Progenitor cell of endocrine pancreas (in vitro differentiated cells): ENCODE measurements around the gene HMMR. TPM values are rescaled to one million over a fixed set of nuclear protein-coding genes. Genes with fewer than 3 reads are reported as not detected.

Experiments
- DNase-seq: peaks from one replicate; pipeline ENCODE4 v3.0.0; 2021; ENCODE audit warnings: low spot score; ENCODE audit not compliant: unreplicated experiment
- H3K27ac Mint-ChIP-seq: 2 replicates; pipeline ENCODE4 v1.8.0; 2021; ENCODE audit warnings: mild to moderate bottlenecking, moderate library complexity, mixed read lengths
- H3K27me3 Mint-ChIP-seq: 2 replicates; pipeline ENCODE4 v1.8.0; 2021; ENCODE audit warnings: mixed read lengths
- H3K36me3 Mint-ChIP-seq: 2 replicates; pipeline ENCODE4 v1.8.0; 2022; ENCODE audit warnings: mixed read lengths; ENCODE audit not compliant: insufficient read depth
- H3K4me1 Mint-ChIP-seq: 2 replicates; pipeline ENCODE4 v1.8.0; 2021; ENCODE audit warnings: low read depth, mixed read lengths
- H3K4me3 Mint-ChIP-seq: 2 replicates; pipeline ENCODE4 v1.8.0; 2021; ENCODE audit warnings: low read depth, mild to moderate bottlenecking, moderate library complexity, mixed read lengths
- H3K9me3 Mint-ChIP-seq: 2 replicates; pipeline ENCODE4 v1.8.0; 2021; ENCODE audit warnings: low read depth, mixed read lengths
- total RNA-seq: library from RNA; stranded (reverse); gene quantifications from 2 replicates; pipeline ENCODE4 v1.2.1, GENCODE V29; 2021
- TF ChIP-seq, protein P1 (sequence below): fragments of 200-600 bp; sonication (generic); IDR thresholded peaks from one replicate; pipeline ENCODE4 v1.5.0; 2021; ENCODE audit warnings: antibody characterized with exemption, mild to moderate bottlenecking; ENCODE audit not compliant: unreplicated experiment

Gene HMMR
- total RNA-seq, 1 donor from 2014 or later: 15.0 TPM

DNA sequence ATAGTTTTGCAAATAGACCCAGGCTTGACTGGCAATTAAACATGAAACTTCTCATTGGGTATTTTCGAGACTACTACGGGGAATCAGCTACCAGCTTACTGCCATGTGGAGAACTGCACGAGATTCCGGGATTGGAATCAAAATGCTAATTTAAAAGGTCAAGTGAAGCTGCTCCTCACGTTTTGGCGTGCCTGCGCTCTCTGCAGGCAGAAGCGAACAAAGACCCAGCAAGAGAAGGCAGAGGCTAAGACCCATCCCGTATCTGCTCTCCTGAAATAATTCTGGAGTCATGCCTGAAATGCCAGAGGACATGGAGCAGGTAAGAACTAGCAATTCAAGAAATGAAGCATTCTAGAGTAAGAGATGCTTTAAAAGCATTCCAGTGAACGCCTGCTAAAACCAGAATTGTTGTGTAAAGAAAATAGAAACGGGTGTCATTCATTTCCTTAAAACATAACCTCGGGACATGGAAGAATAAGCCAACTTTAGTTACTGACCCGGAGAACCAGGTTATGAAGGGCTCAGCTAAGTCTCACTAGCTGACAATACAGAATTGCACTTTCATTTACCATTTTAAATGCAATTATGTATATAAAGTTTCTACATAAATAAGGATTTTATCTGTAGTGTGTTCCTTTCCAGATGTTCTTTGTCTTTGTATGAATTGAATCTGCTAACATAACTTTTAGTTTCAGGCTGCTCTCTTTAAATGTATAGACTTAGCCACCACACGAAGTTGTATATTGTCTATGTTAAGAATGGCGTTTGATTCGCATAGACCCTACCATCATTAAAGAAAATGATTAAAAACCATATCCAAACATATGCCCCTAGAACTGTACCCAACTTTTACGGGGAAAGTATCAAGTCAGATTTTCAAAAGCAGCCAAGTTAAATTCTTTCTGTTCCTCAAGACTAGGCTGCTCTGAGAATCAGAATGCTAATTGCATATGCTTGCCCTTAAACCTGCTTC lies 43.0 kb downstream of the HMMR start:
- Mint-ChIP-seq H3K36me3 (no peaks in the 10 kb centered on the region), H3K4me3 (peak overlapping the region; percentile 95), H3K27ac (peak overlapping the region; percentile 99), H3K4me1 (peaks cover 34% of the 10 kb centered on the region), H3K27me3 (no peaks in the 10 kb centered on the region), H3K9me3 (no peaks in the 10 kb centered on the region)
- TF ChIP-seq, protein P1, sequence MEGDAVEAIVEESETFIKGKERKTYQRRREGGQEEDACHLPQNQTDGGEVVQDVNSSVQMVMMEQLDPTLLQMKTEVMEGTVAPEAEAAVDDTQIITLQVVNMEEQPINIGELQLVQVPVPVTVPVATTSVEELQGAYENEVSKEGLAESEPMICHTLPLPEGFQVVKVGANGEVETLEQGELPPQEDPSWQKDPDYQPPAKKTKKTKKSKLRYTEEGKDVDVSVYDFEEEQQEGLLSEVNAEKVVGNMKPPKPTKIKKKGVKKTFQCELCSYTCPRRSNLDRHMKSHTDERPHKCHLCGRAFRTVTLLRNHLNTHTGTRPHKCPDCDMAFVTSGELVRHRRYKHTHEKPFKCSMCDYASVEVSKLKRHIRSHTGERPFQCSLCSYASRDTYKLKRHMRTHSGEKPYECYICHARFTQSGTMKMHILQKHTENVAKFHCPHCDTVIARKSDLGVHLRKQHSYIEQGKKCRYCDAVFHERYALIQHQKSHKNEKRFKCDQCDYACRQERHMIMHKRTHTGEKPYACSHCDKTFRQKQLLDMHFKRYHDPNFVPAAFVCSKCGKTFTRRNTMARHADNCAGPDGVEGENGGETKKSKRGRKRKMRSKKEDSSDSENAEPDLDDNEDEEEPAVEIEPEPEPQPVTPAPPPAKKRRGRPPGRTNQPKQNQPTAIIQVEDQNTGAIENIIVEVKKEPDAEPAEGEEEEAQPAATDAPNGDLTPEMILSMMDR: peak; percentile 27
- no peak for DNase-seq

DNA sequence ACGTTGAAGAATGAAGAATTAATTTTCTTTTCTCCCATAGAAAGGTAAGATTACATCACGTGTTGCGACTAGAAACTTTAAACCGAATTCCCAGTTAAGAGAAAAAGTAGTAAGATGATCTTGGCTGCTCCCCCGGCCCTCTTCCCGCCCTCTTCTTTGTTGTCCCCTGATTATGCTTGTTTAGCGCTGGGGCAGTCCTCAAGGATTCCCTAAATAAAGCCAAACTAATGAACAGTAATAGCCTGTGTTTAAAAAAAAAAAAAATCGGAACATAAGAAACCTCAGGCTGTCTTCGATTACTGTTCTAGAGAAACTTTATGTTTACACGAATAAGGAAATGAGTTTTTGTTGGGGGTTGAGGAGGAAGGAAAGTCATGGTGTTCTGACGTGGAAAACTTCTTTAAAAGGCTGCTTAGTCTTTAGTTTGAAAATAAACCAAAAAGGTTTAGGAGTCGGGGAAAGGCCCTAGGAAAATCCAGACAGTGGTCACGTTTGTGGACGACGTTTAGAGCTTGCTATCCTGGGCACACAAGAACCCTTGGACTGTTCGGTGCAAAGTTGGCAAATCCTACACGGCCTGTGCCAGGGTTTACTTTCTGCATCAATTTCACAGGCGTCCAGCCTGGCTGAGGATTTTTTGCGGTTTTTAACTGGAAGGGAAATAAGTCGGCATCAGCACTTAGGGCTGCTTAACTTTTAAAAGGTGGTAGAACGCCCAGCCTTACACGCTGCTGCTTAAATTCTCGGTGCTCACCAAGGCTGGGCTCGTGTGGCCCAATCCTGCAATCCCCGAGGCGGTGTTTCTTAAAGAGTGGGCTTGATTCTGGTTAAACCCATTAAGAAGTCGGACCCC lies 43.9 kb downstream of the HMMR start:
- Mint-ChIP-seq H3K27me3 (no peaks in the 10 kb centered on the region), H3K9me3 (no peaks in the 10 kb centered on the region), H3K27ac (peak overlapping the region; percentile 99), H3K4me1 (peaks cover 40% of the 10 kb centered on the region), H3K4me3 (peak overlapping the region; percentile 95), H3K36me3 (peaks cover 3% of the 10 kb centered on the region)
- DNase-seq: no peak
- TF ChIP-seq, protein P1: no peak

DNA sequence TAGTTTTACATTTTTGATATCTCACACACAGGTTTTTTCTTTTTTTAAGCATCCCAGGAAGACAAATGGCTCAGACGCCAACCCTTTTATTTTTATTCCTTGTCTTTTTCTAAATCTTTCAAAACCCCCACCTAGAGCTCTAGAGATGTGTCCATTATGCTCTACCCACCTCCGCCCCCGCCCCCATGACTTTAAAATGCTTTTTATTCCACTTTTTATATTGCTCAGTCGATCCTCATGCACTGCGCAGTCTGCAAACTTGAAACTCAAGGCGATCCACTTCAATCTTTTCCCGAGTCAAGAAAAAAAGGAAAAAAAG lies 44.6 kb downstream of the HMMR start:
- H3K27ac Mint-ChIP-seq: peak overlapping the region; percentile 99
- no peaks in the 10 kb centered on the region for H3K9me3 Mint-ChIP-seq
- H3K27me3 Mint-ChIP-seq: no peaks in the 10 kb centered on the region
- H3K36me3 Mint-ChIP-seq: peaks cover 3% of the 10 kb centered on the region
- no peak for DNase-seq
- TF ChIP-seq, protein P1: no peak
- peaks cover 40% of the 10 kb centered on the region for H3K4me1 Mint-ChIP-seq
- H3K4me3 Mint-ChIP-seq: peak overlapping the region; percentile 95

DNA sequence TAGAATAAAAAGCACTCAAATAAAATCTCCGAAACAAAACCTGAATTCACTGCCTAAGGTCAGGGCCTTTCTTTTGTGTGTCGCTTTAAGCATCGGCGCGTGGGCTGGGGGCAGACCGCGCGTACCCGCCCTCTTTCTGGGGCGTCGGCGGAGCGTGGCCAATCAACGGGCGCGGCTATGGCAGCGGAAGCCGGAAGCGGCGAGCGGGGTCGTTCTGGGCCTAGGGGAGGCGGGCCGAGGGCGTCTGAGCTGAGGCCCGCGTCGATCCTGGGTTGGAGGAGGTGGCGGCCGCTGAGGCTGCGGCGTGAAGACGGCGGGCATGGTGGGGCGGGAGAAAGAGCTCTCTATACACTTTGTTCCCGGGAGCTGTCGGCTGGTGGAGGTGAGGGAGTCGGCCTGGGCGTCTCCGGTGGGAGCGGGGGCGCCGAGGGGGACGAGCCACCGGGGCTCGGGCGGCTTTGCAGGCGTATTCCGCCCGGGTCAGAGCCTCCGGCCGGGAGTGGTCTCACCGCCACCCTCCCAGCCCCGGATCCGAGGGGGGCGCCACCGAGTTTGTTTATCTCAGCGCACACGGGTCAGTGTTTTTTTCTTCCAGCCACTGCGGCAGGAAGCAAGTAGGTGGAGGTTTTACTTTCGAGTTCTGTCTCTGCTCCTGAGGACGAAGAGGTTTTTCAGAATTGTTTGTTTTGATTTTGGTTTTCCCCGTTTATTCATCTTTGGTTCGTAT lies 45.1 kb downstream of the HMMR start, which contains the start of gene MAT2B:
Gene MAT2B (plus strand): TSS at position 252 of the 727 bp plus-strand sequence. CDS start 68 bp downstream, at position 320.
- Mint-ChIP-seq H3K27me3 (no peaks in the 10 kb centered on the region), H3K9me3 (no peaks in the 10 kb centered on the region), H3K4me1 (peaks cover 40% of the 10 kb centered on the region), H3K36me3 (peaks cover 3% of the 10 kb centered on the region), H3K27ac (peak within 1 kb of the TSS; percentile 99), H3K4me3 (peak within 1 kb of the TSS; percentile 95)
- TF ChIP-seq, protein P1: peak; percentile 63
- peak; percentile 90 for DNase-seq
